Neural crest cell (in vitro differentiated cells): Measurements from ENCODE around the gene SRPK2. TPM values are rescaled to one million over a fixed set of nuclear protein-coding genes. Genes with fewer than 3 reads are reported as not detected.

ENCODE experiments used
- DNase-seq: peaks from one replicate; pipeline ENCODE4 v3.0.0; 2021; ENCODE audit warnings: low read depth, mixed read lengths, low spot score
- H3K27ac Mint-ChIP-seq: one replicate; pipeline ENCODE4 v1.8.0; 2021; ENCODE audit warnings: mild to moderate bottlenecking, mixed read lengths; ENCODE audit not compliant: unreplicated experiment
- H3K27me3 Mint-ChIP-seq: 2 replicates; pipeline ENCODE4 v1.8.0; 2021; ENCODE audit warnings: low read depth, mild to moderate bottlenecking, mixed read lengths
- H3K36me3 Mint-ChIP-seq: 2 replicates; pipeline ENCODE4 v1.8.0; 2021; ENCODE audit warnings: low read depth, mild to moderate bottlenecking, mixed read lengths
- H3K4me1 Mint-ChIP-seq: 2 replicates; pipeline ENCODE4 v1.8.0; 2021; ENCODE audit warnings: mixed read lengths
- H3K4me3 Mint-ChIP-seq: one replicate; pipeline ENCODE4 v1.8.0; 2021; ENCODE audit warnings: mild to moderate bottlenecking, mixed read lengths
- H3K9me3 Mint-ChIP-seq: 2 replicates; pipeline ENCODE4 v1.8.0; 2021; ENCODE audit warnings: mixed read lengths
- total RNA-seq: library from RNA; stranded (reverse); gene quantifications from 2 replicates; pipeline ENCODE4 v1.2.1, GENCODE V29; 2021
- TF ChIP-seq, protein P1 (sequence below): fragments of 200-600 bp; sonication (generic); conservative IDR thresholded peaks from 2 replicates; pipeline ENCODE4 v1.5.0; 2021; ENCODE audit warnings: antibody characterized with exemption, mild to moderate bottlenecking

Gene SRPK2
- total RNA-seq, 1 donor from 2014 or later: 44.6 TPM

DNA sequence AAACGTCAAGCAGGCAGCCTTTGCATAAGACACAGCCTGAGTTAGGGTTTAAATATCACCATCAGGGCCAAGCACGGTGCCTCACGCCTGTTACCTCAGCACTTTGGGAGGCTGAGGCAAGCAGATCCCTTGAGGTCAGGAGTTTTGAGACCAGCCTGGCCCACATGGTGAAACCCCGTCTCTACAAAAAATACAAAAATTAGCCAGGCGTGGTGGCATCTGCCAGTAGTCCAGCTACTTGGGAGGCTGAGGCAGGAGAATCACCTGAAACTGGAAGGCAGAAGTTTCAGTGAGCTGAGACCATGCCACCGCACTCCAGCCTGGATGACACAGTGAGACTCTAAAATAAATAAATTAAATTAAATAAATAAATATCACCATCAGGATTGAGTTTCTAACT lies 33.0 kb downstream of the SRPK2 start:
- H3K4me3 Mint-ChIP-seq: no peak overlapping the region
- peaks cover 2% of the 10 kb centered on the region for H3K9me3 Mint-ChIP-seq
- no peak for DNase-seq
- peaks cover 37% of the 10 kb centered on the region for H3K4me1 Mint-ChIP-seq
- H3K36me3 Mint-ChIP-seq: peaks cover 8% of the 10 kb centered on the region
- H3K27me3 Mint-ChIP-seq: no peaks in the 10 kb centered on the region
- H3K27ac Mint-ChIP-seq: no peak overlapping the region
- TF ChIP-seq, protein P1, sequence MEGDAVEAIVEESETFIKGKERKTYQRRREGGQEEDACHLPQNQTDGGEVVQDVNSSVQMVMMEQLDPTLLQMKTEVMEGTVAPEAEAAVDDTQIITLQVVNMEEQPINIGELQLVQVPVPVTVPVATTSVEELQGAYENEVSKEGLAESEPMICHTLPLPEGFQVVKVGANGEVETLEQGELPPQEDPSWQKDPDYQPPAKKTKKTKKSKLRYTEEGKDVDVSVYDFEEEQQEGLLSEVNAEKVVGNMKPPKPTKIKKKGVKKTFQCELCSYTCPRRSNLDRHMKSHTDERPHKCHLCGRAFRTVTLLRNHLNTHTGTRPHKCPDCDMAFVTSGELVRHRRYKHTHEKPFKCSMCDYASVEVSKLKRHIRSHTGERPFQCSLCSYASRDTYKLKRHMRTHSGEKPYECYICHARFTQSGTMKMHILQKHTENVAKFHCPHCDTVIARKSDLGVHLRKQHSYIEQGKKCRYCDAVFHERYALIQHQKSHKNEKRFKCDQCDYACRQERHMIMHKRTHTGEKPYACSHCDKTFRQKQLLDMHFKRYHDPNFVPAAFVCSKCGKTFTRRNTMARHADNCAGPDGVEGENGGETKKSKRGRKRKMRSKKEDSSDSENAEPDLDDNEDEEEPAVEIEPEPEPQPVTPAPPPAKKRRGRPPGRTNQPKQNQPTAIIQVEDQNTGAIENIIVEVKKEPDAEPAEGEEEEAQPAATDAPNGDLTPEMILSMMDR: no peak

- H3K4me1 Mint-ChIP-seq: peaks cover 28% of the 10 kb centered on the region
- no peak overlapping the region for H3K27ac Mint-ChIP-seq
- H3K9me3 Mint-ChIP-seq: no peaks in the 10 kb centered on the region
- peaks cover 2% of the 10 kb centered on the region for H3K36me3 Mint-ChIP-seq
- no peaks in the 10 kb centered on the region for H3K27me3 Mint-ChIP-seq
- DNase-seq: no peak
- TF ChIP-seq, protein P1: no peak
- no peak overlapping the region for H3K4me3 Mint-ChIP-seq
These were observed 34.3 kb downstream of the SRPK2 start for GRCh38 chr7:105354383-105354782.

DNA sequence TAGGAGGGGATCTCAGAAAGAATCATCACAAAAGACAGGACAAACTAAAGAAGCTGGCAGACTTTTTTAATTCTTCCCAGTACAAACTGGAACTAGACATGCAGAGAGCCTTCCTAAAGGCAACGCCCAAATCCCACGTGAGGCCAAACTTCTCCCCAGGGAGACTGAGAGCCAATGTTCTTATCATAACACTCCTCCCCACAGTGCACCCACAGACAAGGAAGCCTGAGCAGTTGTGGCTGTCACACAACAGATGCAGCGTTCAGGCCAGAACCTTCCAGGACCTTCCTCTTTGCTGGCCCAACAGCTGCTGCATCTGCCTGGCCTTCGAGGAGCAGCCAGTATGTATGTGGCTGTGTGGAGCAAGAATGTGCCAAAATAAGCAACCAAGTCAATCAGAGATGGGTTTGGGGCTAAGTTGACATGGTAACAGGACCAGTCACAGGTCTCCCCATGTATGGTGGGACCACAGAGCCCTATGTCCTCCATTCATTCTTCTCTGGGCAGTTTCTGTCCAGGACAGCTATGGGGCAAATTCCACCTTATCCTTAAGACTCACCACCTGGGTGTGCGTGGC lies 34.9 kb downstream of the SRPK2 start:
- Mint-ChIP-seq H3K36me3 (peaks cover 2% of the 10 kb centered on the region), H3K27ac (no peak overlapping the region), H3K9me3 (no peaks in the 10 kb centered on the region), H3K27me3 (no peaks in the 10 kb centered on the region), H3K4me1 (peaks cover 25% of the 10 kb centered on the region), H3K4me3 (no peak overlapping the region)
- TF ChIP-seq, protein P1: no peak
- no peak for DNase-seq

DNA sequence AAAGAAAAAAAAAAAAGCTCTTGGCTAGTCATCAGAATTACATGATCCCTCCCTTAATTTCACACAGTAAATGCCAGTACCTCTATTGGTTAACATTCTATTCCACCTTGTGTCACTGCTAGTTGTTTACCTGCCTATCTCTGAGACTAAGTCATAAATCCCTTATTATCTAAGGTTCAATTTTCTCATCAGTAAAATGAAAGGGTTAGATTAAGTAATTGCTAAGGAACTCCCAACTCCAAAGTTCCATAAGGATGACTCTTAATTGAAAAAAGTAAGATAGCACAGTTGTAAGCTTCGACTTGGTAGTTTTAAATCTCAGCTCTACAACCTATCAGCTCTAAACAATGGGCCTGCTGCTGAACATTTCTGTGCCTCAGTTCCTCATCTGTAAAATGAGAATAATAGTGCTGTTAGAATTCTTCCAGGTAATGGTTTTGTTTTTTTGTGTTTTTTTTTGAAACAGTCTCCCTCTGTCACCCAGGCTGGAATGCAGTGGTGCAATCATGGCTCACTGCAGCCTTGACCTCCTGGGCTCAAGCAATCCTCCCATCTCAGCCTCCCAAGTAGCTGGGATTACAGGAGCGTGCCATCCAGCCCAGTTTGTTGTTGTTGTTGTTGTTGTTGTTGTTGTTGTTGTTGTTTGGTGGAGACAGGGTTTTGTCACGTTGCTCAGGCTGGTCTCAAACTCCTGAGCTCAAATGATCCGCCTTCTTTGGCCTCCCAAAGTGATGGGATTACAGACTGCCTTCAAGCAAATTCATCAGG lies 35.6 kb downstream of the SRPK2 start:
- Mint-ChIP-seq H3K4me3 (no peak overlapping the region), H3K4me1 (peaks cover 19% of the 10 kb centered on the region), H3K36me3 (no peaks in the 10 kb centered on the region), H3K27ac (no peak overlapping the region), H3K27me3 (no peaks in the 10 kb centered on the region), H3K9me3 (no peaks in the 10 kb centered on the region)
- DNase-seq: no peak
- TF ChIP-seq, protein P1: no peak

DNA sequence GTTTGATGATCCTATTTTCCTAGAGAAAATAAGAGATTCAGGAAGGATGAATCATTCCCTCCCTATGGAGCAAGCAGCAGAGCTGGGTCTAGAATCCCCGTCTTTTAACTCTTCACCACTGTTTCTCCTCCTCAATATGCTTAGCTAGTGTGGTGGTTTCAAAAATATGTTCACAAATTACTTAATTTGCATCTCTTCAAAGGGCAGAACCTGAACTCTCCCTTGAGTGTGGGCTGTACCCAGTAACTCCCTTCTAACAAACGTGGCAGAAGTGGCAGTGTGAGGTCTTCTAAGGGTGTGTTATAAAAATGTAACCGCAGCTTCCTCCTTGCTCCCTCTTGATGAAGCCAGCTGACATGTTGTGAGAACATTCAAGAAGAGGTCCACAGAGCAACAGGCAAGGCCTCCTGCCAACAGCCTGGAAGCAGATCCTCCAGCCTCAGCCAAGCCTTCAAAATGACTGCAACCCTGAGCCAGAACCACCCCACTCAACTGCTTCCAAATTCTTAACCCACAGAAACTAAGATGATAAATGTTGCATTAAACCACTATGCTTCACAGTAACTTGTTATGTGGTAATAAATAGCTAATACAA lies 36.6 kb downstream of the SRPK2 start:
- Mint-ChIP-seq H3K4me3 (no peak overlapping the region), H3K9me3 (no peaks in the 10 kb centered on the region), H3K36me3 (no peaks in the 10 kb centered on the region), H3K27me3 (no peaks in the 10 kb centered on the region), H3K4me1 (peaks cover 19% of the 10 kb centered on the region), H3K27ac (no peak overlapping the region)
- TF ChIP-seq, protein P1: no peak
- DNase-seq: no peak
